ENCODE data around the gene POF1B. TPM values are rescaled to one million over a fixed set of nuclear protein-coding genes. Genes with fewer than 3 reads are reported as not detected.

The POF1B gene
- total RNA-seq, 1 donor from 2014 or later, result not detected

DNA sequence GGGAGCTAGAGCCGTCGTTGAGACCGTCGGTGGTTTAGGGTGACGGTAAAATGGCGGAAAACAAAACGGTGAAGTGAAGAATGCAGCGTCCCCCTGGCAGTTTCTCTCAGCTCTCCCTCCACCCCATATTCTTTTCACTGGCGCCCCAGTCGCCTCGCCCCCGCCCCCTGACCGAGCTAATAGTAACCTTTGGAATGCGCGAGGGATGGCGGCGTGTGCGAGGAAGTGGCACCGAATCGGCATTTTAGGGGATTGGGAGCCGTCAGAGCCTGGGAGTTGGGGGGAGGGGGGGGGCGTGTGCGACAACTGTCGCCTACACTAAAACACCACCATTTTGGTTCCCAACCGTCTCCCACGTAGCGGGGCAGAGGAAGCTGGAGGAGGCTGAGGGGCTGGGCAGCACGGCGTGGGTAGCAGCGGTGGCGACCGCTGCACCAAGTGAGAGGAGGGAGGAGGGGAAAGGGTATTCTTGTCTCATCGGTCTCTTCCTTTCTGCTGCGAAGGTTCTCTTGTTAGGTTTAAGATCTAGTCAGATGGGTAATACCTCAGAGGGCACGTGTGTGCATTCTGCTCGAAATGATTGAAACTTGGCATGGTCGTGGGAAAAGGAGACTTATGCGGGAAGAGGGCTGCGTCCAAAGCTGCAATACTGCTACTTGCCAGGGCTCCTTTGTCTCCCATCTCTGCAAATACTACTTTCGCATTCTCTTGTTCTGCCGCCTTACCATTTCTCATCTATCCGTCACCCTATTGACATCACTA is 134.8 kb downstream of the POF1B start:
- FAIRE-seq (peak; percentile 99), DNase-seq (ENCODE audit: low read depth) (peak; percentile 18)
- no peaks in the 10 kb centered on the region for H3K27me3 ChIP-seq (ENCODE audit: insufficient read depth, low read length)
- no peaks in the 10 kb centered on the region for H3K4me1 ChIP-seq (ENCODE audit: insufficient read depth, low read length)
- TF ChIP-seq EZH2 (IDR thresholded peaks at IDR 0.05; ENCODE audit: insufficient read depth, low read length) (no peak), CTCF (IDR thresholded peaks at IDR 0.05; ENCODE audit: insufficient read depth, low read depth, low read length) (no peak)
- no peaks in the 10 kb centered on the region for H4K20me1 ChIP-seq (ENCODE audit: insufficient read depth, low read length)
- Mint-ChIP-seq H3K4me3 (ENCODE audit: unreplicated experiment) (peak overlapping the region; percentile 97), H3K9me3 (ENCODE audit: unreplicated experiment) (no peaks in the 10 kb centered on the region), H3K27ac (ENCODE audit: unreplicated experiment) (peak overlapping the region; percentile 69), H3K4me1 (ENCODE audit: low read depth, unreplicated experiment) (peaks cover 2% of the 10 kb centered on the region), H3K36me3 (ENCODE audit: low read depth, unreplicated experiment) (no peaks in the 10 kb centered on the region), H3K27me3 (ENCODE audit: low read depth, unreplicated experiment) (no peaks in the 10 kb centered on the region)
- no peaks in the 10 kb centered on the region for H3K9me3 ChIP-seq (ENCODE audit: insufficient read depth, low read depth, low read length)
- peak overlapping the region; percentile 88 for H2AFZ ChIP-seq (ENCODE audit: low read depth, low read length)
- H3K4me2 ChIP-seq (ENCODE audit: low read length), result peak overlapping the region; percentile 83
- H3K27ac ChIP-seq (ENCODE audit: low read depth, low read length), result peak overlapping the region; percentile 68
- H3K36me3 ChIP-seq (ENCODE audit: insufficient read depth, low read length), result no peaks in the 10 kb centered on the region
- peak overlapping the region; percentile 90 for H3K9ac ChIP-seq (ENCODE audit: low read length)
- H3K79me2 ChIP-seq (ENCODE audit: insufficient read depth, low read length), result peaks cover 20% of the 10 kb centered on the region
- peak overlapping the region; percentile 87 for H3K4me3 ChIP-seq (ENCODE audit: insufficient read depth, low read depth, low read length)

GRCh38 chrX:85243761-85244449 is 135.6 kb downstream of the POF1B start, which contains the start of the genes SATL1 and ZNF711:
Gene SATL1 (minus strand): TSS chrX:85243779. CDS start chrX:85108968, 134,811 bp downstream.
Gene ZNF711 (plus strand): TSS chrX:85243991. CDS start chrX:85247573, 3,582 bp downstream.
- H3K27ac ChIP-seq (ENCODE audit: low read depth, low read length), result peak within 1 kb of the TSS; percentile 68

More at GRCh38 chrX:85243761-85244449, 135.6 kb downstream of the POF1B start, which contains the start of the genes SATL1 and ZNF711:
- peaks cover 2% of the 10 kb centered on the region for H3K4me1 Mint-ChIP-seq (ENCODE audit: low read depth, unreplicated experiment)
- Histone ChIP-seq H3K27me3 (ENCODE audit: insufficient read depth, low read length) (no peaks in the 10 kb centered on the region), H3K4me3 (ENCODE audit: insufficient read depth, low read depth, low read length) (peak within 1 kb of the TSS; percentile 87), H3K4me2 (ENCODE audit: low read length) (peak within 1 kb of the TSS; percentile 83), H3K79me2 (ENCODE audit: insufficient read depth, low read length) (peaks cover 20% of the 10 kb centered on the region), H3K4me1 (ENCODE audit: insufficient read depth, low read length) (no peaks in the 10 kb centered on the region), H3K9me3 (ENCODE audit: insufficient read depth, low read depth, low read length) (no peaks in the 10 kb centered on the region), H3K9ac (ENCODE audit: low read length) (peak within 1 kb of the TSS; percentile 90), H3K36me3 (ENCODE audit: insufficient read depth, low read length) (no peaks in the 10 kb centered on the region), H2AFZ (ENCODE audit: low read depth, low read length) (peak within 1 kb of the TSS; percentile 88), H4K20me1 (ENCODE audit: insufficient read depth, low read length) (no peaks in the 10 kb centered on the region)
- H3K9me3 Mint-ChIP-seq (ENCODE audit: unreplicated experiment), result no peaks in the 10 kb centered on the region
- peak within 1 kb of the TSS; percentile 82 for H3K27ac Mint-ChIP-seq (ENCODE audit: unreplicated experiment)
- FAIRE-seq (no peak), DNase-seq (ENCODE audit: low read depth) (peak; percentile 65)
- no peaks in the 10 kb centered on the region for H3K27me3 Mint-ChIP-seq (ENCODE audit: low read depth, unreplicated experiment)
- H3K4me3 Mint-ChIP-seq (ENCODE audit: unreplicated experiment), result peak within 1 kb of the TSS; percentile 97
- H3K36me3 Mint-ChIP-seq (ENCODE audit: low read depth, unreplicated experiment), result no peaks in the 10 kb centered on the region
- no peak for TF ChIP-seq EZH2 (IDR thresholded peaks at IDR 0.05; ENCODE audit: insufficient read depth, low read length)
- no peak for TF ChIP-seq CTCF (IDR thresholded peaks at IDR 0.05; ENCODE audit: insufficient read depth, low read depth, low read length)

Data from astrocyte (in vitro differentiated cells and primary cell).